Neural cell (in vitro differentiated cells): Measurements from ENCODE around the gene CREBBP.

ENCODE experiments used
- CTCF ChIP-seq: fragments of 450-650 bp; IDR thresholded peaks from 2 replicates; pipeline ENCODE4 v1.5.1; 2014; ENCODE audit warnings: antibody characterized with exemption, mild to moderate bottlenecking, moderate library complexity; ENCODE audit not compliant: poor library complexity, severe bottlenecking
- EP300 ChIP-seq: fragments of 450-650 bp; conservative IDR thresholded peaks from 2 replicates; pipeline ENCODE4 v1.6.1; 2014; ENCODE audit warnings: antibody characterized with exemption, mild to moderate bottlenecking, moderate library complexity; ENCODE audit not compliant: poor library complexity, severe bottlenecking
- EZH2 ChIP-seq: fragments of 200-600, 300-800 bp; shearing (Covaris generic), sonication (generic); IDR thresholded peaks from 2 replicates; pipeline ENCODE4 v1.6.1; 2014; ENCODE audit warnings: antibody characterized with exemption, low read length, borderline replicate concordance, mild to moderate bottlenecking; ENCODE audit not compliant: insufficient read depth, poor library complexity, severe bottlenecking
- POLR2AphosphoS5 ChIP-seq: IDR thresholded peaks from 2 replicates; pipeline ENCODE4 v1.6.1; 2012
- SMC3 ChIP-seq: fragments of 450-650 bp; conservative IDR thresholded peaks from 2 replicates; pipeline ENCODE4 v1.6.1; 2014; ENCODE audit warnings: antibody characterized with exemption, mild to moderate bottlenecking, moderate library complexity; ENCODE audit not compliant: poor library complexity

GRCh38 chr16:3740186-3740585 lies 140.3 kb downstream of the CREBBP start:
- TF ChIP-seq CTCF (no peak), EP300 (no peak), POLR2AphosphoS5 (no peak), SMC3 (no peak), EZH2 (no peak)
